Mammary epithelial cell (primary cell): ENCODE measurements around the gene NKX1-2.

ENCODE experiments used
- CTCF ChIP-seq, 2 donors: IDR thresholded peaks in 1 of 2; conservative IDR thresholded peaks in 1 of 2; 2 replicates each; pipeline ENCODE4 v1.5.1; 2011 to 2012; ENCODE audit warnings: inconsistent platforms in 2 of 2, low read length in 2 of 2, mild to moderate bottlenecking in 2 of 2, control low read depth in 1 of 2, low read depth in 1 of 2; ENCODE audit not compliant: insufficient read depth in 1 of 2; ENCODE audit errors: extremely low read depth in 1 of 2
- EZH2 ChIP-seq: IDR thresholded peaks from 2 replicates; pipeline ENCODE4 v1.6.1; 2012; ENCODE audit warnings: low read length, inconsistent platforms, borderline replicate concordance

DNA sequence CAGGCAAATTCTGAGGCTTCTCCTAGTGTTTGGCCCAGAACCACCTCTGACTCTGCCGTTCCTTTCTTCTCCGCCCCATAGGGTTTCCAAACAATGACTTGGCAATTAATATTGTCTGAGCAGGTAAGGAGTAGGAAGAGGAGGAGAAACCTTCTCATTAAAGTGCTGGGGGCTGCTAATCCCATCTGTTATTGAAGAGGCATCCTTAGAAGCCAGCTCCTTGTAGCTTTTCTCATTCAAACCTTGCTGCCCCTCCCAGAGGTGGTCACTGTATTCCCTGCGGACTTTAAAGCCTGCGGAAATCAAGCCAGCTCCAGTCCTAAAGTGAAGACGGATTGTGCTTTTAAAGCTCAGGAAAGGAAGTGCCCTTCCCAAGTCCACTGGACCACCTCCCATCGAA lies 1.4 kb upstream of the NKX1-2 start:
- TF ChIP-seq CTCF (conservative IDR thresholded peaks at IDR 0.05 in 1 of 2, IDR thresholded peaks at IDR 0.05 in 1 of 2; ENCODE audit: extremely low read depth in 1 of 2, insufficient read depth in 1 of 2, low read depth in 1 of 2, low read length in 2 of 2) (no peak), EZH2 (no peak)
